HCT116 (cell line): ENCODE measurements around the gene ADAM23. TPM values are rescaled to one million over a fixed set of nuclear protein-coding genes. Genes with fewer than 3 reads are reported as not detected.

ENCODE experiments used
- ATAC-seq: fragments of 200-7000 bp; cut with Tn5 transposase; 2 replicates; pipeline ENCODE4 v1.9.1; 2020; ENCODE audit warnings: mild to moderate bottlenecking, moderate library complexity
- BruUV-seq: library from RNA; stranded (reverse); fragments of 400-500 nt; replicated peaks from 2 replicates; lab custom pipeline; 2021; lab: Mats Ljungman, UMichigan
- CTCF ChIA-PET: fragments of 300-600 bp; sonication (Branson Sonifier 250); formaldehyde crosslinking; loops from one replicate; lab custom pipeline; 2021; ENCODE audit warnings: antibody characterized with exemption; lab: Charles Lee
- POLR2A ChIA-PET: fragments of 300-600, 350-600 bp; sonication (Branson Sonifier 250); formaldehyde crosslinking; loops from one replicate; lab custom pipeline; 2021; ENCODE audit warnings: antibody characterized with exemption; lab: Charles Lee
- RAD21 ChIA-PET, 2 experiments: fragments of 300-600 bp; sonication (Branson Sonifier 250); formaldehyde crosslinking; loops; one replicate each; lab custom pipeline; 2023; ENCODE audit warnings: low total read pairs in 2 of 2; ENCODE audit not compliant: uncharacterized antibody in 2 of 2, unreplicated experiment in 2 of 2, low non-redundant PET in 1 of 2; lab: Charles Lee
- DNase-seq: peaks from one replicate; pipeline ENCODE4 v3.0.0-alpha.2; 2010; ENCODE audit warnings: low read depth, low spot score
- H2AFZ ChIP-seq: fragments of 200-600 bp; shearing (Covaris generic), sonication (generic); 2 replicates; pipeline ENCODE4 v1.6.1; 2017; ENCODE audit warnings: low read depth, mixed run types, mixed read lengths, antibody characterized with exemption, low read length; ENCODE audit not compliant: poor library complexity, severe bottlenecking
- H3K27ac ChIP-seq: 2 replicates; pipeline ENCODE4 v1.5.1; 2012; ENCODE audit warnings: low read depth, low read length
- H3K27me3 ChIP-seq: fragments of 200-600 bp; sonication (generic); 2 replicates; pipeline ENCODE4 v1.6.1; 2016; ENCODE audit warnings: mixed run types, low read length, mixed read lengths; ENCODE audit not compliant: insufficient read depth
- H3K36me3 ChIP-seq, 2 experiments: fragments of 200-500 bp in 1 of 2; fragments of 200-600 bp in 1 of 2; sonication (Bioruptor generic) in 1 of 2; sonication (generic) in 1 of 2; 2 replicates each; pipeline versions ENCODE4 v1.5.1 to v1.6.1; 2014 to 2016; ENCODE audit warnings: low read length in 2 of 2, inconsistent platforms in 1 of 2, mixed read lengths in 1 of 2, mixed run types in 1 of 2; ENCODE audit not compliant: insufficient read depth in 2 of 2, control insufficient read depth in 1 of 2
- H3K4me1 ChIP-seq, 2 experiments: fragments of 200-600 bp in 1 of 2; sonication (generic) in 1 of 2; 2 replicates each; pipeline versions ENCODE4 v1.5.1 to v1.6.1; 2012 to 2017; ENCODE audit warnings: low read length in 2 of 2, inconsistent platforms in 1 of 2, mild to moderate bottlenecking in 1 of 2, mixed read lengths in 1 of 2, mixed run types in 1 of 2, moderate library complexity in 1 of 2; ENCODE audit not compliant: insufficient read depth in 2 of 2, control insufficient read depth in 1 of 2
- H3K4me2 ChIP-seq: fragments of 200-600 bp; sonication (generic); 2 replicates; pipeline ENCODE4 v1.6.1; 2017; ENCODE audit warnings: mixed run types, low read length, mixed read lengths
- H3K4me3 ChIP-seq, 2 experiments: fragments of 200-600 bp in 1 of 2; sonication (generic) in 1 of 2; replicated peaks in 1 of 2; 2 replicates each; pipeline ENCODE4 v1.5.1; 2011 to 2016; ENCODE audit warnings: low read length in 2 of 2, control low read depth in 1 of 2, low read depth in 1 of 2, mild to moderate bottlenecking in 1 of 2, mixed read lengths in 1 of 2, mixed run types in 1 of 2
- H3K79me2 ChIP-seq: fragments of 200-600 bp; sonication (generic); 2 replicates; pipeline ENCODE4 v1.6.1; 2017; ENCODE audit warnings: mild to moderate bottlenecking, mixed run types, low read length, moderate library complexity, mixed read lengths; ENCODE audit not compliant: insufficient read depth
- H3K9ac ChIP-seq: fragments of 200-600 bp; sonication (generic); 2 replicates; pipeline ENCODE4 v1.6.1; 2016; ENCODE audit warnings: low read length, mixed read lengths
- H3K9me2 ChIP-seq: fragments of 200-600 bp; sonication (generic), shearing (Covaris generic); 2 replicates; pipeline ENCODE4 v1.6.1; 2017; ENCODE audit warnings: mixed run types, mild to moderate bottlenecking, moderate library complexity; ENCODE audit not compliant: insufficient read depth
- H3K9me3 ChIP-seq, 2 experiments: fragments of 200-500 bp in 1 of 2; fragments of 200-600 bp in 1 of 2; sonication (Bioruptor generic) in 1 of 2; sonication (generic) in 1 of 2; 2 replicates each; pipeline ENCODE4 v1.6.1; 2014 to 2017; ENCODE audit warnings: low read length in 2 of 2, mixed read lengths in 2 of 2, inconsistent platforms in 1 of 2, low read depth in 1 of 2, mild to moderate bottlenecking in 1 of 2, mixed run types in 1 of 2, moderate library complexity in 1 of 2; ENCODE audit not compliant: control insufficient read depth in 1 of 2, insufficient read depth in 1 of 2
- H4K20me1 ChIP-seq: fragments of 200-600 bp; sonication (generic), shearing (Covaris generic); 2 replicates; pipeline ENCODE4 v1.6.1; 2017; ENCODE audit warnings: mixed run types, mild to moderate bottlenecking, moderate library complexity; ENCODE audit not compliant: insufficient read depth
- ATF3 ChIP-seq: IDR thresholded peaks from 2 replicates; pipeline ENCODE4 v1.6.1; 2012
- CBX3 ChIP-seq: IDR thresholded peaks from 2 replicates; pipeline ENCODE4 v1.6.1; 2012; ENCODE audit warnings: low read depth
- CEBPB ChIP-seq: IDR thresholded peaks from 2 replicates; pipeline ENCODE4 v1.6.1; 2012; ENCODE audit warnings: low read depth
- EGR1 ChIP-seq: IDR thresholded peaks from 2 replicates; pipeline ENCODE4 v1.6.1; 2012; ENCODE audit warnings: low read depth
- EZH2 ChIP-seq: fragments of 200-600 bp; sonication (generic); IDR thresholded peaks from 2 replicates; pipeline ENCODE4 v1.6.1; 2017; ENCODE audit warnings: antibody characterized with exemption, mixed run types
- EZH2phosphoT487 ChIP-seq: fragments of 200-600 bp; IDR thresholded peaks from 2 replicates; pipeline ENCODE4 v1.6.1; 2018; ENCODE audit warnings: antibody characterized with exemption, borderline replicate concordance
- JUND ChIP-seq: IDR thresholded peaks from 2 replicates; pipeline ENCODE4 v1.6.1; 2012
- POLR2AphosphoS5 ChIP-seq: IDR thresholded peaks from 2 replicates; pipeline ENCODE4 v1.6.1; 2011; ENCODE audit warnings: mild to moderate bottlenecking, low read depth, low read length, moderate library complexity
- RAD21 ChIP-seq: IDR thresholded peaks from 2 replicates; pipeline ENCODE4 v1.6.1; 2012; ENCODE audit warnings: low read depth, mild to moderate bottlenecking
- SIN3A ChIP-seq: IDR thresholded peaks from 2 replicates; pipeline ENCODE4 v1.6.1; 2012; ENCODE audit warnings: low read depth
- SP1 ChIP-seq: IDR thresholded peaks from 2 replicates; pipeline ENCODE4 v1.6.1; 2012; ENCODE audit warnings: low read depth
- TCF7L2 ChIP-seq: IDR thresholded peaks from 2 replicates; pipeline ENCODE4 v1.7.0; 2011; ENCODE audit warnings: borderline replicate concordance, inconsistent platforms; ENCODE audit not compliant: insufficient read depth, insufficient read length; ENCODE audit errors: extremely low read depth
- YY1 ChIP-seq: IDR thresholded peaks from 2 replicates; pipeline ENCODE4 v1.6.1; 2011; ENCODE audit warnings: low read length, low read depth, moderate library complexity, mild to moderate bottlenecking; ENCODE audit not compliant: insufficient replicate concordance; ENCODE audit errors: extremely low read depth
- ZBTB33 ChIP-seq: IDR thresholded peaks from 2 replicates; pipeline ENCODE4 v1.6.1; 2011; ENCODE audit warnings: mild to moderate bottlenecking, low read length, moderate library complexity; ENCODE audit not compliant: insufficient replicate concordance; ENCODE audit errors: extremely low read depth
- ZFX ChIP-seq: fragments of 450-650 bp; IDR thresholded peaks from 2 replicates; pipeline ENCODE4 v1.6.1; 2017
- intact Hi-C: fragments of 100-400 bp; cut with micrococcal nuclease; formaldehyde crosslinking; loops from 2 replicates; pipeline ENCODE4 v1.10.0; 2022
- total RNA-seq: library from RNA; stranded (reverse); gene quantifications from one replicate; pipeline ENCODE4 v1.2.1, GENCODE V29; 2021; ENCODE audit not compliant: unreplicated experiment
- TF ChIP-seq, protein P1 (sequence below), 3 experiments: fragments of 200-600 bp in 1 of 3; sonication (generic) in 1 of 3; IDR thresholded peaks in 2 of 3; conservative IDR thresholded peaks in 1 of 3; 2 replicates each; pipeline ENCODE4 v1.5.1; 2012 to 2017; ENCODE audit warnings: low read depth in 2 of 3, low read length in 2 of 3, antibody characterized with exemption in 1 of 3, borderline replicate concordance in 1 of 3, control low read depth in 1 of 3, mild to moderate bottlenecking in 1 of 3, mixed read lengths in 1 of 3, mixed run types in 1 of 3, moderate library complexity in 1 of 3; ENCODE audit not compliant: insufficient read depth in 1 of 3

ADAM23 gene
- total RNA-seq, 1 experiment from 2014 or later: 0.10 TPM

GRCh38 chr2:206556357-206556949 lies 113.1 kb downstream of the ADAM23 start:
- RAD21 ChIA-PET: no interaction called here
- H3K27ac ChIP-seq: no peak overlapping the region
- no peak overlapping the region for H3K4me2 ChIP-seq
- peak; percentile 48 for DNase-seq
- peak overlapping the region; percentile 91 for H2AFZ ChIP-seq
- no peaks in the 10 kb centered on the region for H3K9me3 ChIP-seq
- H3K79me2 ChIP-seq: no peaks in the 10 kb centered on the region
- TF ChIP-seq JUND: no peak
- no peak for TF ChIP-seq ZBTB33
- TF ChIP-seq TCF7L2: no peak
- TF ChIP-seq EZH2: no peak
- TF ChIP-seq SIN3A: no peak
- no peak for TF ChIP-seq CEBPB
- 0 out of 2 replicates have a peak, but pooled peaks have one; percentile 25 for TF ChIP-seq CBX3
- no peak for TF ChIP-seq ATF3
- TF ChIP-seq YY1: no peak
- no peak for TF ChIP-seq ZFX
- no peak for TF ChIP-seq EZH2phosphoT487
- no peak for TF ChIP-seq SP1
- TF ChIP-seq EGR1: no peak
- peak; percentile 60 for TF ChIP-seq RAD21
- TF ChIP-seq, protein P1, sequence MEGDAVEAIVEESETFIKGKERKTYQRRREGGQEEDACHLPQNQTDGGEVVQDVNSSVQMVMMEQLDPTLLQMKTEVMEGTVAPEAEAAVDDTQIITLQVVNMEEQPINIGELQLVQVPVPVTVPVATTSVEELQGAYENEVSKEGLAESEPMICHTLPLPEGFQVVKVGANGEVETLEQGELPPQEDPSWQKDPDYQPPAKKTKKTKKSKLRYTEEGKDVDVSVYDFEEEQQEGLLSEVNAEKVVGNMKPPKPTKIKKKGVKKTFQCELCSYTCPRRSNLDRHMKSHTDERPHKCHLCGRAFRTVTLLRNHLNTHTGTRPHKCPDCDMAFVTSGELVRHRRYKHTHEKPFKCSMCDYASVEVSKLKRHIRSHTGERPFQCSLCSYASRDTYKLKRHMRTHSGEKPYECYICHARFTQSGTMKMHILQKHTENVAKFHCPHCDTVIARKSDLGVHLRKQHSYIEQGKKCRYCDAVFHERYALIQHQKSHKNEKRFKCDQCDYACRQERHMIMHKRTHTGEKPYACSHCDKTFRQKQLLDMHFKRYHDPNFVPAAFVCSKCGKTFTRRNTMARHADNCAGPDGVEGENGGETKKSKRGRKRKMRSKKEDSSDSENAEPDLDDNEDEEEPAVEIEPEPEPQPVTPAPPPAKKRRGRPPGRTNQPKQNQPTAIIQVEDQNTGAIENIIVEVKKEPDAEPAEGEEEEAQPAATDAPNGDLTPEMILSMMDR (IDR thresholded peaks at IDR 0.05 in 2 of 3, conservative IDR thresholded peaks at IDR 0.05 in 1 of 3; ENCODE audit: borderline replicate concordance in 1 of 3, insufficient read depth in 1 of 3, low read depth in 2 of 3, low read length in 2 of 3): peak; percentile 38 to 61 (median 41); a peak in 5 of 6 replicates
- no peak for TF ChIP-seq POLR2AphosphoS5
- no TSS peak for BruUV-seq
- POLR2A ChIA-PET: no interaction called here
- no peaks in the 10 kb centered on the region for H4K20me1 ChIP-seq
- CTCF ChIA-PET: interaction anchor here (1.0 to 1.3 kb wide), 2 partner anchors 9 to 164 kb away, joined by 3 read pairs; no protein-coding TSS in a partner anchor
- H3K36me3 ChIP-seq: no peaks in the 10 kb centered on the region
- no peak overlapping the region for H3K9ac ChIP-seq
- no peaks in the 10 kb centered on the region for H3K4me1 ChIP-seq
- intact Hi-C loops: loop anchor here (2.0 to 10.0 kb wide), 3 partner anchors 224 to 918 kb away; no protein-coding TSS in a partner anchor
- H3K27me3 ChIP-seq: peaks cover 6% of the 10 kb centered on the region; the same call in 1 of the 2 replicates
- no peak overlapping the region for H3K4me3 ChIP-seq
- H3K9me2 ChIP-seq: no peaks in the 10 kb centered on the region
- ATAC-seq: peak; percentile 84
